Measurements from ENCODE around the gene DGKI. TPM values are rescaled to one million over a fixed set of nuclear protein-coding genes. Genes with fewer than 3 reads are reported as not detected.
A peak's percentile ranks its signal among the peaks of the same experiment; 100 is the strongest.

Gene DGKI
- total RNA-seq, 1 donor from 2014 or later = 2.2 TPM

DNA sequence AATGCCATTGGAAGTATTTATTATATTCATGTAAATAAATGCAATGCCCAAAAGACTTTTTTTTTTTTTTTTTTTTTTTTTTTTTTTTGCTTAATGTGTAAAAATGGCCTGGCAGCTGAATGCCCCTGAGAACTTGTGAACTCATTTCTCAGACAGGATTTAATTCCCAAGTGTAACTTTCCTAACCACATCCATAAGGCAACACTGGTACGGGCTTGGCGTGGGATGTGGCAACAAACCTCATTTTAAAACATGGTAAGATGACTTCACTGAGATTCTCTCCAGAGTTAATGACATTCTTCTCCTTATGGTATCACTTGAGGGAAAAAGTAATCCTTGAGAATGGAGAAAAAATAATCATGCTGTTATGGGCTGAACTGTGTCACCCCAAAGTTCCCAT, 150.4 kb downstream of the DGKI start:
- Mint-ChIP-seq H3K27me3 (ENCODE audit: low read depth) (no peaks in the 10 kb centered on the region), H3K9me3 (no peaks in the 10 kb centered on the region), H3K4me3 (no peak overlapping the region), H3K27ac (ENCODE audit: unreplicated experiment) (no peak overlapping the region), H3K36me3 (ENCODE audit: low read depth) (no peaks in the 10 kb centered on the region), H3K4me1 (peaks cover 13% of the 10 kb centered on the region)
- DNase-seq (ENCODE audit: low read depth, low spot score) = no peak
- TF ChIP-seq, protein P1, sequence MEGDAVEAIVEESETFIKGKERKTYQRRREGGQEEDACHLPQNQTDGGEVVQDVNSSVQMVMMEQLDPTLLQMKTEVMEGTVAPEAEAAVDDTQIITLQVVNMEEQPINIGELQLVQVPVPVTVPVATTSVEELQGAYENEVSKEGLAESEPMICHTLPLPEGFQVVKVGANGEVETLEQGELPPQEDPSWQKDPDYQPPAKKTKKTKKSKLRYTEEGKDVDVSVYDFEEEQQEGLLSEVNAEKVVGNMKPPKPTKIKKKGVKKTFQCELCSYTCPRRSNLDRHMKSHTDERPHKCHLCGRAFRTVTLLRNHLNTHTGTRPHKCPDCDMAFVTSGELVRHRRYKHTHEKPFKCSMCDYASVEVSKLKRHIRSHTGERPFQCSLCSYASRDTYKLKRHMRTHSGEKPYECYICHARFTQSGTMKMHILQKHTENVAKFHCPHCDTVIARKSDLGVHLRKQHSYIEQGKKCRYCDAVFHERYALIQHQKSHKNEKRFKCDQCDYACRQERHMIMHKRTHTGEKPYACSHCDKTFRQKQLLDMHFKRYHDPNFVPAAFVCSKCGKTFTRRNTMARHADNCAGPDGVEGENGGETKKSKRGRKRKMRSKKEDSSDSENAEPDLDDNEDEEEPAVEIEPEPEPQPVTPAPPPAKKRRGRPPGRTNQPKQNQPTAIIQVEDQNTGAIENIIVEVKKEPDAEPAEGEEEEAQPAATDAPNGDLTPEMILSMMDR (conservative IDR thresholded peaks at IDR 0.05) = no peak

DNA sequence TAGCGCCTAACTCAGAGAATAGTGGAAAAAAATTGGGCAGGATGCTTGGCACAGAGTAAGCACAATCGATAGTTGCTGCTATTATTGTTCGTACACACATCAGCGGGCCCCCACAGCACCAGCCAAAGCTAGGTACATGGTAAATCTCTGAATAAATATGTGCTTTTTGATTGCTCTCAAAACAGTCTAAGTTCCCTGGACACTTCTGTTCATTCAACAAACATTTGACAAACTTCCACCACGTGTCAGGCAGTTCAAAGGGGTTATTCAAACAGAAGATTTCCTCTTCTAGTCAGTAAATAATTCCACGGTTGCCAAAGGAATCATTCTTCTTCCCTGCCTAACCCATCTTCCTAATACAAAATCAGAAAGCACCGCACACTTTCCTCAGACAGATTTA, 150.8 kb downstream of the DGKI start:
- no peak for DNase-seq (ENCODE audit: low read depth, low spot score)
- Mint-ChIP-seq H3K36me3 (ENCODE audit: low read depth) (no peaks in the 10 kb centered on the region), H3K4me3 (no peak overlapping the region), H3K4me1 (peaks cover 13% of the 10 kb centered on the region), H3K27ac (ENCODE audit: unreplicated experiment) (peak overlapping the region; percentile 10), H3K27me3 (ENCODE audit: low read depth) (no peaks in the 10 kb centered on the region), H3K9me3 (no peaks in the 10 kb centered on the region)
- TF ChIP-seq, protein P1 (conservative IDR thresholded peaks at IDR 0.05) = no peak

DNA sequence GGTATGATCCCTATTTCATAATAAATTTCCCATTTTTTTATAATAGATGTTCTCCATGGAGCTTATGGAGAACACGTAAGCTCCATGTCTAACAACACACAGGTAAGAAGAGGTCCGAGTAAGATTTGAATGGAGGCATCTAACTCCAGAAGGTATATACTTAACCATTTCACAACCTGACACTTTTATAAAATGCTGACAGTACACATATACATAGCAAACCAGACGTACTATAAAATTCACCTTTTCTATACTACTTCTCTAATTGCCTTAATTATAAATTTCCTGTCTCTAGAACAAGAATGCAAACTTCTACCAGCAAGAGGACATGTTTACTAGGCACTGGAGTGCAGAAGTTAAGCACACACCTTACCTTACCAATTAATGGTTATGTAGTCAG, 151.3 kb downstream of the DGKI start:
- DNase-seq (ENCODE audit: low read depth, low spot score) = no peak
- Mint-ChIP-seq H3K4me3 (no peak overlapping the region), H3K9me3 (no peaks in the 10 kb centered on the region), H3K4me1 (peaks cover 13% of the 10 kb centered on the region), H3K27me3 (ENCODE audit: low read depth) (no peaks in the 10 kb centered on the region), H3K27ac (ENCODE audit: unreplicated experiment) (no peak overlapping the region), H3K36me3 (ENCODE audit: low read depth) (no peaks in the 10 kb centered on the region)
- TF ChIP-seq, protein P1 (conservative IDR thresholded peaks at IDR 0.05) = no peak

DNA sequence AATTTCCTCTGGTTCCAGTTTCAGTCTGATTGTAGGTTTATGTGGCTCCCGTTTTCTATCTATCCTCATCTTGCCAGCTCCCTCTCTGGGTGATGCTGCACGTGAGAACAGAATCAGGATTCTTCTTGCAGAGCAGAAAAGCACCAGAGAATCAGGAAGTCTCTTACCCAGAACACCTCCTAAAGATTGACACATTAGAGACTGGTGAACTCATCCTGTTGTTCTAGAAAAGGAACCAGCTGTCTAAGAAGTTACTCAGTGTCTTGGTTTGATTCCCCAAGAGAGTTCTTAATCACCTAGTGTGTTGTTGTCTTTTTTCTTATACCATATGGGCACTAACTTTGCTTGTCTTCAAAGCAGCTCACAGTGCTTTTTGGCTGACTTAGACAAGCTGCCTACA, 152.4 kb downstream of the DGKI start:
- Mint-ChIP-seq H3K4me3 (no peak overlapping the region), H3K27ac (ENCODE audit: unreplicated experiment) (no peak overlapping the region)
- no peak for DNase-seq (ENCODE audit: low read depth, low spot score)

DNA sequence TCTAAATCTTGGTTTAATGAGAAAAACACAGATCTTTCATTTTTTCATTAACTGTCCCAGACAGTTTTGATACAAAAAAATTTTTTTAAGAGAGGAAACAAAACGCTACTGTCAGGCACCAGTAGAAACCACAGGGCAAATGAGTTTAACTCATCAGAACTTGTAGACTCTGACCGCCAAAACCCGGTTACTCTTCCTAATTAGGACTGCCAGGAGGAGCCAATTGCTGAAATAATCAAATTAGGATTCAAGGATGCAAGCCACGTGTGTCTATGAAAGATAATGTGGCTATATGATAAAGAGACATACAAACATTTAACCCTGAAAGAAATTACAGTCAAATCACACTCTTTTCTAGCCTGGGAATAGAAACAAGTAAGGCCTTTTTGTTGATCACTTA, 154.4 kb downstream of the DGKI start:
- Mint-ChIP-seq H3K27me3 (ENCODE audit: low read depth) (no peaks in the 10 kb centered on the region), H3K4me1 (peaks cover 13% of the 10 kb centered on the region), H3K4me3 (no peak overlapping the region), H3K27ac (ENCODE audit: unreplicated experiment) (no peak overlapping the region), H3K9me3 (no peaks in the 10 kb centered on the region), H3K36me3 (ENCODE audit: low read depth) (no peaks in the 10 kb centered on the region)
- TF ChIP-seq, protein P1 (conservative IDR thresholded peaks at IDR 0.05) = no peak
- DNase-seq (ENCODE audit: low read depth, low spot score) = no peak

More for the DNA sequence above, 152.4 kb downstream of the DGKI start:
- no peaks in the 10 kb centered on the region for H3K27me3 Mint-ChIP-seq (ENCODE audit: low read depth)
- H3K4me1 Mint-ChIP-seq = peaks cover 13% of the 10 kb centered on the region
- TF ChIP-seq, protein P1 (conservative IDR thresholded peaks at IDR 0.05) = no peak
- H3K36me3 Mint-ChIP-seq (ENCODE audit: low read depth) = no peaks in the 10 kb centered on the region
- H3K9me3 Mint-ChIP-seq = no peaks in the 10 kb centered on the region

DNA sequence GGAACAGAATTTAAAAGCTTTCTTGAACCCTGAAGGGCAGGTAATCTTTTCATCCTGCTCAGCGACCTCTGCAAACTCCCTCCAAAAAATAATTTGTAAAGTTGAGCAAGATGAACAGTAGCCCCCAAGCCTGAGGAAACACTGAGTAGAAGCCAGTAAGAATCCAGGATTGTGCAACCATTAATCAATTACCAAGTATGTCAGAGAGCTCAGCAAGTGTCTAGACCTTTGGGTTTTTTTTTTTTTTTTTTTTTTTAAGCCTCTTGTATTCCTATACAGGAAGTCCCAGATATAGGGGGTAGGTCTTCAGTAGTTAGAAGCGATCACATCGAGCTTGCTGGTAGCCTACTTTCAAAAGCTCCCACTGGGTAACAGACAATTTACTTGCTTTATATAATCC, 155.2 kb downstream of the DGKI start:
- H3K4me3 Mint-ChIP-seq = no peak overlapping the region
- H3K9me3 Mint-ChIP-seq = no peaks in the 10 kb centered on the region
- H3K4me1 Mint-ChIP-seq = peaks cover 12% of the 10 kb centered on the region
- H3K27ac Mint-ChIP-seq (ENCODE audit: unreplicated experiment) = no peak overlapping the region
- DNase-seq (ENCODE audit: low read depth, low spot score) = no peak
- H3K36me3 Mint-ChIP-seq (ENCODE audit: low read depth) = no peaks in the 10 kb centered on the region
- H3K27me3 Mint-ChIP-seq (ENCODE audit: low read depth) = no peaks in the 10 kb centered on the region
- TF ChIP-seq, protein P1 (conservative IDR thresholded peaks at IDR 0.05) = no peak

Measured in neural crest cell (in vitro differentiated cells).